K562 (cell line): ENCODE results near the gene INHBC. TPM values are rescaled to one million over a fixed set of nuclear protein-coding genes. Genes with fewer than 3 reads are reported as not detected.

Experiments used
- ATAC-seq: fragments of 200-7000 bp; cut with Tn5 transposase; 3 replicates; pipeline ENCODE4 v1.9.1; 2020; ENCODE audit warnings: moderate library complexity
- BruUV-seq: library from RNA; stranded (reverse); fragments of 400-500 nt; replicated peaks from 2 replicates; lab custom pipeline; 2021; lab: Mats Ljungman, UMichigan
- CTCF ChIA-PET: fragments of 300-600 bp; formaldehyde crosslinking; extraction: SDS; loops from one replicate; lab custom pipeline; 2021; ENCODE audit warnings: low intra/inter-chr PET ratio; lab: Yijun Ruan, JAX
- POLR2A ChIA-PET: fragments of 300-600, 350-650 bp; sonication (Branson Sonifier 250); formaldehyde crosslinking; extraction: SDS; loops from one replicate; lab custom pipeline; 2021; ENCODE audit warnings: antibody characterized with exemption, inconsistent platforms; lab: Yijun Ruan, JAX
- DNase-seq, 4 experiments: peaks; one replicate each; pipeline versions ENCODE4 v3.0.0 to v3.0.0-alpha.2; 2011 to 2018; ENCODE audit warnings: low spot score in 3 of 4, mixed read lengths in 3 of 4; ENCODE audit errors: extremely low read depth in 1 of 4
- FAIRE-seq: peaks from 2 replicates; lab custom pipeline; 2011; peaks lifted over from hg19 to GRCh38; lab: Jason Lieb, UNC
- H2AFZ ChIP-seq: 2 replicates; pipeline ENCODE4 v1.6.0; 2011; ENCODE audit warnings: low read depth, low read length, control low read depth, inconsistent platforms
- H3K27ac ChIP-seq: fragments of 200-600 bp; 3 replicates; pipeline ENCODE4 v1.8.0; 2011; ENCODE audit warnings: low read depth, mild to moderate bottlenecking, control low read depth, inconsistent platforms, low read length, moderate library complexity, mixed read lengths; ENCODE audit errors: extremely low read depth
- H3K27me3 ChIP-seq, 2 experiments: fragments of 300-600 bp in 1 of 2; 2 replicates in 1 of 2; 3 replicates in 1 of 2; pipeline versions ENCODE4 v1.6.0 to v1.8.0; 2011; ENCODE audit warnings: inconsistent platforms in 2 of 2, low read length in 2 of 2, mild to moderate bottlenecking in 1 of 2, mixed read lengths in 1 of 2, moderate library complexity in 1 of 2; ENCODE audit not compliant: control insufficient read depth in 2 of 2, insufficient read depth in 2 of 2
- H3K36me3 ChIP-seq: fragments of 300-600 bp; 3 replicates; pipeline ENCODE4 v1.8.0; 2011; ENCODE audit warnings: mild to moderate bottlenecking, low read length, inconsistent platforms; ENCODE audit not compliant: control insufficient read depth, insufficient read depth
- H3K4me1 ChIP-seq, 2 experiments: fragments of 200-600 bp in 1 of 2; replicated peaks in 1 of 2; 2 replicates in 1 of 2; 3 replicates in 1 of 2; pipeline versions ENCODE4 v1.5.1 to v1.8.0; 2011; ENCODE audit warnings: inconsistent platforms in 2 of 2, low read length in 2 of 2, mild to moderate bottlenecking in 1 of 2, mixed read lengths in 1 of 2, moderate library complexity in 1 of 2; ENCODE audit not compliant: control insufficient read depth in 2 of 2, insufficient read depth in 2 of 2
- H3K4me2 ChIP-seq: 2 replicates; pipeline ENCODE4 v1.6.1; 2011; ENCODE audit warnings: low read length, control low read depth, inconsistent platforms, mixed read lengths; ENCODE audit not compliant: insufficient read depth
- H3K4me3 ChIP-seq: fragments of 200-600 bp; sonication (generic), shearing (Covaris generic); 2 replicates; pipeline ENCODE4 v1.5.1; 2016; ENCODE audit warnings: control low read depth, inconsistent platforms
- H3K79me2 ChIP-seq: fragments of 200-600 bp; 3 replicates; pipeline ENCODE4 v1.8.0; 2011; ENCODE audit warnings: low read length, inconsistent platforms; ENCODE audit not compliant: control insufficient read depth, insufficient read depth
- H3K9ac ChIP-seq, 2 experiments: 2 replicates each; pipeline versions ENCODE4 v1.6.0 to v1.6.1; 2011; ENCODE audit warnings: low read depth in 2 of 2, low read length in 2 of 2, control low read depth in 1 of 2, inconsistent platforms in 1 of 2, mild to moderate bottlenecking in 1 of 2, mixed read lengths in 1 of 2; ENCODE audit not compliant: insufficient read depth in 1 of 2
- H3K9me1 ChIP-seq: one replicate; pipeline ENCODE4 v1.6.0; 2011; ENCODE audit warnings: inconsistent platforms, mild to moderate bottlenecking, low read length, moderate library complexity; ENCODE audit not compliant: control insufficient read depth, insufficient read depth
- H3K9me3 ChIP-seq: replicated peaks from 2 replicates; pipeline ENCODE4 v1.5.1; 2011; ENCODE audit warnings: low read depth, low read length, inconsistent platforms; ENCODE audit not compliant: control insufficient read depth, insufficient read depth
- H4K20me1 ChIP-seq: replicated peaks from 2 replicates; pipeline ENCODE4 v1.6.1; 2011; ENCODE audit warnings: low read length, inconsistent platforms, mixed read lengths; ENCODE audit not compliant: control insufficient read depth, insufficient read depth
- CEBPB ChIP-seq: fragments of 450-650 bp; IDR thresholded peaks from 2 replicates; pipeline ENCODE4 v1.6.1; 2016; ENCODE audit warnings: missing genetic modification characterization, missing compliant biosample characterization
- CREM ChIP-seq: IDR thresholded peaks from 2 replicates; pipeline ENCODE4 v1.6.1; 2014; ENCODE audit warnings: antibody characterized with exemption, low read depth
- HDAC1 ChIP-seq, 2 experiments: fragments of 450-650 bp; IDR thresholded peaks; 2 replicates each; pipeline ENCODE4 v1.6.1; 2016 to 2017; ENCODE audit warnings: inconsistent platforms in 1 of 2, mild to moderate bottlenecking in 1 of 2, moderate library complexity in 1 of 2
- IFI16 ChIP-seq: fragments of 250-450 bp; sonication (Bioruptor Pico); IDR thresholded peaks from 2 replicates; pipeline ENCODE4 v2.1.2; 2022; ENCODE audit warnings: mild to moderate bottlenecking, inconsistent platforms
- MTF1 ChIP-seq: fragments of 250-450 bp; sonication (Bioruptor Pico); IDR thresholded peaks from 2 replicates; pipeline ENCODE4 v1.9.0; 2021; ENCODE audit warnings: moderate library complexity, mild to moderate bottlenecking, inconsistent platforms, borderline replicate concordance
- NFIC ChIP-seq: fragments of 450-650 bp; IDR thresholded peaks from 2 replicates; pipeline ENCODE4 v1.6.1; 2017; ENCODE audit warnings: mild to moderate bottlenecking, inconsistent platforms
- POLR2H ChIP-seq: IDR thresholded peaks from 2 replicates; pipeline ENCODE4 v1.6.1; 2016; ENCODE audit warnings: missing genetic modification characterization, low read depth, mild to moderate bottlenecking, control low read depth, missing compliant biosample characterization, moderate library complexity
- SIN3B ChIP-seq: fragments of 450-650 bp; IDR thresholded peaks from 2 replicates; pipeline ENCODE4 v1.6.1; 2017; ENCODE audit warnings: low read depth, mild to moderate bottlenecking, moderate library complexity
- ZNF24 ChIP-seq: fragments of 450-650 bp; IDR thresholded peaks from 2 replicates; pipeline ENCODE4 v1.6.1; 2016
- WGBS: fragments of 100-300 bp; shearing (Covaris generic); methylation state at CpG from one replicate; pipeline ENCODE4 v1.1.6; 2016; ENCODE audit warnings: low coverage, mixed read lengths; ENCODE audit not compliant: insufficient coverage; ENCODE audit errors: missing lambda C conversion rate; 5-methylcytosine and 5-hydroxymethylcytosine counted together
- in situ Hi-C: fragments of 300-500 bp; cut with MboI; formaldehyde crosslinking; loops from 4 replicates; pipeline ENCODE4 v1.15.0; 2018; ENCODE audit warnings: inconsistent platforms, mixed read lengths
- intact Hi-C: fragments of 100-400 bp; cut with micrococcal nuclease; formaldehyde crosslinking; loops from 2 replicates; pipeline ENCODE4 v1.14.2; 2022
- polyA plus RNA-seq, 8 experiments: library from polyadenylated mRNA; depleted of rRNA in 4 of 8; stranded (reverse) in 5 of 8; unstranded in 3 of 8; fragments of >200 nt; fragmentation: Nextera tagmentation in 2 of 8; fragmentation: Illumina TruSeq in 1 of 8; extraction: Ambion mirVana in 2 of 8; extraction: Trizol in 1 of 8; gene quantifications; 2 replicates each; pipeline versions ENCODE4 v1.2.1 to v1.2.3, GENCODE V29; 2011 to 2014; ENCODE audit warnings: inconsistent platforms in 1 of 8, missing spikeins in 1 of 8
- total RNA-seq, 7 experiments: library from RNA; depleted of rRNA in 6 of 7; stranded (reverse); fragments of >200 nt in 6 of 7; fragmentation: Illumina TruSeq in 2 of 7; extraction: Trizol in 2 of 7; gene quantifications; 2 replicates each; pipeline versions ENCODE4 v1.2.1 to v1.2.3, GENCODE V29; 2011 to 2021; ENCODE audit warnings: low replicate concordance in 1 of 7
- TF ChIP-seq, protein P1 (sequence below): fragments of 450-650 bp; IDR thresholded peaks from 2 replicates; pipeline ENCODE4 v1.6.1; 2014; ENCODE audit warnings: low read depth, mild to moderate bottlenecking, moderate library complexity, borderline replicate concordance
- TF ChIP-seq, protein P2 (sequence below): fragments of 200-800 bp; sonication (Bioruptor generic); IDR thresholded peaks from 2 replicates; pipeline ENCODE4 v1.6.1; 2017; ENCODE audit warnings: missing genetic modification characterization, missing compliant biosample characterization
- TF ChIP-seq, protein P3 (sequence below), 2 experiments: IDR thresholded peaks in 1 of 2; conservative IDR thresholded peaks in 1 of 2; 2 replicates each; pipeline ENCODE4 v1.6.1; 2016; ENCODE audit warnings: low read depth in 2 of 2, mild to moderate bottlenecking in 1 of 2, missing compliant biosample characterization in 1 of 2, missing genetic modification characterization in 1 of 2, moderate library complexity in 1 of 2
- TF ChIP-seq, protein P4 (sequence below): fragments of 450-650 bp; IDR thresholded peaks from 2 replicates; pipeline ENCODE4 v1.6.1; 2016

Gene INHBC
- total and polyA plus RNA-seq, 9 of the 15 experiments (the other 6 are each of a cell fraction or from before 2014, with no cell fraction given), result 0.07 to 0.24 (median 0.15) TPM; not detected in 4

DNA sequence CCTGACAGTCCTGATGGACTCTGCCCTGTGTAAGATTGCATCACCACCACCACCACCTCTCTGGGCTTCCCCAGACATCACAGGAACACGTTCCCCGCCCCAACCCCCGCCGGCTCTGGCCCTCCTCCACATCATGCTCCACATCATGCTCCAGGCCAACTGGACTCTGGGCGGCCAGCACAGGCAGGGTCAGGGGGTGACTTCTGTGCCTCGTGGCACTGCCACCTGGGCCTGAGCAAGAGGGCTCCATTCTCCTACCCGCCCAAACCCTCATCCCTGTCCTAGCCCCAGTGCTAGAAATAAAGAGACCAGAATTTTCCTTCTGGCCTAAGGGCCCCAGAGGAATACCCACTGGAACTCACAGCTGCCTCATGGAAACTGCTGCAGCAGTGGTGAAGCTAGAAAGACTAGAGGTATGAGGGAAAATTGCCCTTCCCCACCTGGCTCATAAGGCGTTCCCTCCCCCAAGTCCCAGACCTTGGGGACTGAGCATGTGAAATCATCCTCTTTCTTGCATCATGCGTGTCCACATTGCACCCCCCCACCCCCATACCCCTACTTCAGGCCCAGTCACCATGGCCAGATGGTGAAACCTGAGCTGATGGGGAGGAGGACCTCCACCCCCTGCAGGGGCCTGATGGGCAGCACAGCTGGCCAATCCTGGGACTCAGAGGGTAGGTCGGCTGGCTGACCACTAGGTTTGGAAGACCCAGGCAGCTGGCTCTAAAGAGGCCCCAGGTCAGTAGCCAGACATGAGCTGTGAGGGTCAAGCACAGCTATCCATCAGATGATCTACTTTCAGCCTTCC, 20.2 kb downstream of the INHBC start, which contains the start of gene INHBE:
Gene INHBE, plus strand, starts transcription at position 742 of the 808 bp plus-strand sequence. CDS start 230 bp downstream, outside the sequence.
- H3K4me3 ChIP-seq, result peak within 1 kb of the TSS; percentile 62; the same call in 1 of the 2 replicates
- TF ChIP-seq SIN3B (no peak), NFIC (peak; percentile 11; the same call in 1 of the 2 replicates), CEBPB (tag) (peak; percentile 86), HDAC1 (IDR thresholded peaks at IDR 0.05) (0 out of 4 replicates have a peak, but pooled peaks of 1 of the 2 experiments have one; percentile 33), MTF1 (peak; percentile 54; the same call in 1 of the 2 replicates), ZNF24 (peak; percentile 5; the same call in 1 of the 2 replicates), CREM (peak; percentile 69), POLR2H (tag) (peak; percentile 85), IFI16 (peak; percentile 21; the same call in 1 of the 2 replicates)
- TF ChIP-seq, protein P1, sequence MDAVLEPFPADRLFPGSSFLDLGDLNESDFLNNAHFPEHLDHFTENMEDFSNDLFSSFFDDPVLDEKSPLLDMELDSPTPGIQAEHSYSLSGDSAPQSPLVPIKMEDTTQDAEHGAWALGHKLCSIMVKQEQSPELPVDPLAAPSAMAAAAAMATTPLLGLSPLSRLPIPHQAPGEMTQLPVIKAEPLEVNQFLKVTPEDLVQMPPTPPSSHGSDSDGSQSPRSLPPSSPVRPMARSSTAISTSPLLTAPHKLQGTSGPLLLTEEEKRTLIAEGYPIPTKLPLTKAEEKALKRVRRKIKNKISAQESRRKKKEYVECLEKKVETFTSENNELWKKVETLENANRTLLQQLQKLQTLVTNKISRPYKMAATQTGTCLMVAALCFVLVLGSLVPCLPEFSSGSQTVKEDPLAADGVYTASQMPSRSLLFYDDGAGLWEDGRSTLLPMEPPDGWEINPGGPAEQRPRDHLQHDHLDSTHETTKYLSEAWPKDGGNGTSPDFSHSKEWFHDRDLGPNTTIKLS, result peak; percentile 81
- TF ChIP-seq, protein P2, sequence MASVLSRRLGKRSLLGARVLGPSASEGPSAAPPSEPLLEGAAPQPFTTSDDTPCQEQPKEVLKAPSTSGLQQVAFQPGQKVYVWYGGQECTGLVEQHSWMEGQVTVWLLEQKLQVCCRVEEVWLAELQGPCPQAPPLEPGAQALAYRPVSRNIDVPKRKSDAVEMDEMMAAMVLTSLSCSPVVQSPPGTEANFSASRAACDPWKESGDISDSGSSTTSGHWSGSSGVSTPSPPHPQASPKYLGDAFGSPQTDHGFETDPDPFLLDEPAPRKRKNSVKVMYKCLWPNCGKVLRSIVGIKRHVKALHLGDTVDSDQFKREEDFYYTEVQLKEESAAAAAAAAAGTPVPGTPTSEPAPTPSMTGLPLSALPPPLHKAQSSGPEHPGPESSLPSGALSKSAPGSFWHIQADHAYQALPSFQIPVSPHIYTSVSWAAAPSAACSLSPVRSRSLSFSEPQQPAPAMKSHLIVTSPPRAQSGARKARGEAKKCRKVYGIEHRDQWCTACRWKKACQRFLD (CRISPR knock-in tag), result peak; percentile 95
- TF ChIP-seq, protein P3, sequence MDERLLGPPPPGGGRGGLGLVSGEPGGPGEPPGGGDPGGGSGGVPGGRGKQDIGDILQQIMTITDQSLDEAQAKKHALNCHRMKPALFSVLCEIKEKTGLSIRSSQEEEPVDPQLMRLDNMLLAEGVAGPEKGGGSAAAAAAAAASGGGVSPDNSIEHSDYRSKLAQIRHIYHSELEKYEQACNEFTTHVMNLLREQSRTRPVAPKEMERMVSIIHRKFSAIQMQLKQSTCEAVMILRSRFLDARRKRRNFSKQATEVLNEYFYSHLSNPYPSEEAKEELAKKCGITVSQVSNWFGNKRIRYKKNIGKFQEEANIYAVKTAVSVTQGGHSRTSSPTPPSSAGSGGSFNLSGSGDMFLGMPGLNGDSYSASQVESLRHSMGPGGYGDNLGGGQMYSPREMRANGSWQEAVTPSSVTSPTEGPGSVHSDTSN (CRISPR knock-in tag; IDR thresholded peaks at IDR 0.05; ENCODE audit: low read depth), result peak; percentile 89
- TF ChIP-seq, protein P3 (tag; conservative IDR thresholded peaks at IDR 0.05; ENCODE audit: low read depth), result peak; percentile 97
- TF ChIP-seq, protein P4, sequence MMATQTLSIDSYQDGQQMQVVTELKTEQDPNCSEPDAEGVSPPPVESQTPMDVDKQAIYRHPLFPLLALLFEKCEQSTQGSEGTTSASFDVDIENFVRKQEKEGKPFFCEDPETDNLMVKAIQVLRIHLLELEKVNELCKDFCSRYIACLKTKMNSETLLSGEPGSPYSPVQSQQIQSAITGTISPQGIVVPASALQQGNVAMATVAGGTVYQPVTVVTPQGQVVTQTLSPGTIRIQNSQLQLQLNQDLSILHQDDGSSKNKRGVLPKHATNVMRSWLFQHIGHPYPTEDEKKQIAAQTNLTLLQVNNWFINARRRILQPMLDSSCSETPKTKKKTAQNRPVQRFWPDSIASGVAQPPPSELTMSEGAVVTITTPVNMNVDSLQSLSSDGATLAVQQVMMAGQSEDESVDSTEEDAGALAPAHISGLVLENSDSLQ, result peak; percentile 99

More for the DNA sequence above, 20.2 kb downstream of the INHBC start, which contains the start of gene INHBE:
- ATAC-seq (peak; percentile 81), FAIRE-seq (no peak), DNase-seq (peak; percentile 76 to 90 (median 87))
- H4K20me1 ChIP-seq, result no peaks in the 10 kb centered on the region
- intact Hi-C loops (loop anchor here (2.0 to 5.0 kb wide), 2 partner anchors 24 to 238 kb away; partner anchors contain the start of genes OS9 and R3HDM2), in situ Hi-C loops (loop anchor here (5.0 kb wide), 1 partner anchor 142 kb away; no protein-coding TSS in a partner anchor)
- ChIA-PET POLR2A (interaction anchor here (0.5 to 2.4 kb wide), 24 partner anchors 10 to 574 kb away, joined by 3 to 9 read pairs (median 4); partner anchors contain the start of gene DDIT3), CTCF (interaction anchor here (0.6 to 2.7 kb wide), 2 partner anchors 147 to 655 kb away, joined by 3 to 15 read pairs; no protein-coding TSS in a partner anchor)
- H3K36me3 ChIP-seq, result no peaks in the 10 kb centered on the region
- BruUV-seq, result TSS peak; percentile 25
- no peaks in the 10 kb centered on the region for H3K9me3 ChIP-seq
- WGBS, result 10% methylated on average over 8 of the region's 10 CpGs
- no peaks in the 10 kb centered on the region for H3K27me3 ChIP-seq
- peak within 1 kb of the TSS; percentile 92 for H2AFZ ChIP-seq
- H3K27ac ChIP-seq, result peak within 1 kb of the TSS; percentile 81
- H3K9ac ChIP-seq, result peak within 1 kb of the TSS; percentile 78 to 87
- H3K79me2 ChIP-seq, result peaks cover 20% of the 10 kb centered on the region; the same call in 2 of the 3 replicates
- peaks cover 41 to 50% of the 10 kb centered on the region in 2 experiments for H3K4me1 ChIP-seq
- peak within 1 kb of the TSS; percentile 91 for H3K4me2 ChIP-seq
- no peaks in the 10 kb centered on the region for H3K9me1 ChIP-seq
